Fibroblast of skin of abdomen (primary cell): ENCODE measurements around the gene PLK1.
"Not testable (repeated sequence)": the region's sequence is repeated elsewhere in the genome, so short reads cannot be mapped to it uniquely, and the experiment has no call there.

ENCODE experiments used
- DNase-seq: peaks from one replicate; pipeline ENCODE4 v3.0.0-alpha.2; 2013

PLK1 gene

GRCh38 chr16:23710504-23710903, 31.8 kb downstream of the PLK1 start:
- no peak for DNase-seq

- DNase-seq, result no peak
These were observed 33.1 kb downstream of the PLK1 start for GRCh38 chr16:23711785-23712184.

GRCh38 chr16:23712976-23713375, 34.3 kb downstream of the PLK1 start, which contains the start of gene ERN2:
Gene ERN2, minus strand, starts transcription at chr16:23713222. Its CDS starts 35 bp downstream, at chr16:23713187.
- no peak for DNase-seq

- no peak for DNase-seq
These were observed 37.8 kb downstream of the PLK1 start for GRCh38 chr16:23716484-23716883.

- DNase-seq, result not testable (repeated sequence)
These were observed 44.0 kb downstream of the PLK1 start for GRCh38 chr16:23722613-23723240.

- DNase-seq, result no peak
These were observed 45.6 kb downstream of the PLK1 start for GRCh38 chr16:23724096-23724784.

- no peak for DNase-seq
These were observed 46.1 kb downstream of the PLK1 start for GRCh38 chr16:23724785-23725131.

GRCh38 chr16:23726710-23727109, 48.0 kb downstream of the PLK1 start:
- DNase-seq, result no peak

- no peak for DNase-seq
These were observed 49.4 kb downstream of the PLK1 start for GRCh38 chr16:23728112-23728477.

- DNase-seq, result peak; percentile 35
These were observed 51.1 kb downstream of the PLK1 start for GRCh38 chr16:23729503-23730424.

- DNase-seq, result no peak
These were observed 55.6 kb downstream of the PLK1 start for GRCh38 chr16:23734176-23734893.

- DNase-seq, result not testable (repeated sequence)
These were observed 58.8 kb downstream of the PLK1 start for GRCh38 chr16:23737423-23738028.

- no peak for DNase-seq
These were observed 60.8 kb downstream of the PLK1 start for GRCh38 chr16:23739516-23739915.
